GM19397 (cell line): Measurements from ENCODE around the gene SORCS2.

Experiments
- ATAC-seq: cut with Tn5 transposase; IDR thresholded peaks from one replicate; pipeline ENCODE4 v1.9.1; 2021; ENCODE audit warnings: mild to moderate bottlenecking, moderate library complexity; ENCODE audit not compliant: unreplicated experiment

The SORCS2 gene

GRCh38 chr4:7240306-7240705 lies 48.0 kb downstream of the SORCS2 start:
- no peak for ATAC-seq

- no peak for ATAC-seq
Observed at GRCh38 chr4:7241597-7242125, 49.3 kb downstream of the SORCS2 start.

- ATAC-seq = no peak
Observed at GRCh38 chr4:7242766-7243165, 50.4 kb downstream of the SORCS2 start.

GRCh38 chr4:7243609-7244330 lies 51.4 kb downstream of the SORCS2 start:
- ATAC-seq = no peak

- ATAC-seq = no peak
Observed at GRCh38 chr4:7244331-7244665, 52.0 kb downstream of the SORCS2 start.

GRCh38 chr4:7244751-7245320 lies 52.5 kb downstream of the SORCS2 start:
- ATAC-seq = no peak

GRCh38 chr4:7247521-7247920 lies 55.2 kb downstream of the SORCS2 start:
- no peak for ATAC-seq

- no peak for ATAC-seq
Observed at GRCh38 chr4:7247946-7248345, 55.6 kb downstream of the SORCS2 start.

- no peak for ATAC-seq
Observed at GRCh38 chr4:7248857-7249256, 56.5 kb downstream of the SORCS2 start.

GRCh38 chr4:7251321-7251720 lies 59.0 kb downstream of the SORCS2 start:
- no peak for ATAC-seq

- ATAC-seq = no peak
Observed at GRCh38 chr4:7252051-7252450, 59.7 kb downstream of the SORCS2 start.

GRCh38 chr4:7252510-7253340 lies 60.4 kb downstream of the SORCS2 start:
- no peak for ATAC-seq

GRCh38 chr4:7253341-7253700 lies 61.0 kb downstream of the SORCS2 start:
- ATAC-seq = no peak

- no peak for ATAC-seq
Observed at GRCh38 chr4:7253837-7254236, 61.5 kb downstream of the SORCS2 start.

- ATAC-seq = peak; percentile 76
Observed at GRCh38 chr4:7254736-7255487, 62.6 kb downstream of the SORCS2 start.

- ATAC-seq = no peak
Observed at GRCh38 chr4:7255488-7255881, 63.1 kb downstream of the SORCS2 start.

- ATAC-seq = no peak
Observed at GRCh38 chr4:7255996-7256395, 63.7 kb downstream of the SORCS2 start.

GRCh38 chr4:7256984-7257810 lies 64.9 kb downstream of the SORCS2 start:
- ATAC-seq = no peak

GRCh38 chr4:7259039-7259438 lies 66.7 kb downstream of the SORCS2 start:
- ATAC-seq = no peak

GRCh38 chr4:7260569-7260968 lies 68.2 kb downstream of the SORCS2 start:
- no peak for ATAC-seq
